HEK293T (cell line): ENCODE data around the gene CBX4.
A peak's percentile ranks its signal among the peaks of the same experiment; 100 is the strongest.

Experiments used
- CTCF ChIA-PET: fragments of 350-600 bp; formaldehyde crosslinking; extraction: SDS; loops from one replicate; lab custom pipeline; 2021; ENCODE audit warnings: antibody characterized with exemption, inconsistent platforms; lab: Yijun Ruan, JAX
- POLR2A ChIA-PET: fragments of 350-600 bp; formaldehyde crosslinking; extraction: SDS; loops from one replicate; lab custom pipeline; 2020; ENCODE audit warnings: antibody characterized with exemption, inconsistent platforms; lab: Yijun Ruan, JAX
- DNase-seq: peaks from one replicate; pipeline ENCODE4 v3.0.0; 2012; ENCODE audit warnings: mixed read lengths; ENCODE audit errors: extremely low spot score
- ARNT ChIP-seq: fragments of 450-650 bp; IDR thresholded peaks from 2 replicates; pipeline ENCODE4 v1.6.1; 2017; ENCODE audit warnings: mild to moderate bottlenecking
- BHLHE40 ChIP-seq: fragments of 450-650 bp; IDR thresholded peaks from 2 replicates; pipeline ENCODE4 v1.6.1; 2016; ENCODE audit warnings: mild to moderate bottlenecking, moderate library complexity, borderline replicate concordance
- CTBP1 ChIP-seq: fragments of 450-650 bp; IDR thresholded peaks from 2 replicates; pipeline ENCODE4 v1.6.1; 2016; ENCODE audit warnings: borderline replicate concordance
- ELF4 ChIP-seq: fragments of 450-650 bp; IDR thresholded peaks from 2 replicates; pipeline ENCODE4 v1.6.1; 2017; ENCODE audit warnings: antibody characterized with exemption
- FOXA1 ChIP-seq: fragments of 450-650 bp; IDR thresholded peaks from 2 replicates; pipeline ENCODE4 v1.6.1; 2016; ENCODE audit warnings: mild to moderate bottlenecking
- FOXK2 ChIP-seq: fragments of 450-650 bp; IDR thresholded peaks from 2 replicates; pipeline ENCODE4 v1.6.1; 2016; ENCODE audit warnings: mild to moderate bottlenecking
- FOXM1 ChIP-seq: fragments of 450-650 bp; IDR thresholded peaks from 2 replicates; pipeline ENCODE4 v1.6.1; 2017; ENCODE audit warnings: mild to moderate bottlenecking, borderline replicate concordance
- HDGF ChIP-seq: fragments of 450-650 bp; IDR thresholded peaks from 2 replicates; pipeline ENCODE4 v1.6.1; 2017; ENCODE audit warnings: antibody characterized with exemption, borderline replicate concordance
- L3MBTL2 ChIP-seq: fragments of 450-650 bp; conservative IDR thresholded peaks from 2 replicates; pipeline ENCODE4 v1.6.1; 2016; ENCODE audit warnings: mild to moderate bottlenecking
- LEF1 ChIP-seq: fragments of 450-650 bp; IDR thresholded peaks from 2 replicates; pipeline ENCODE4 v1.6.1; 2017; ENCODE audit warnings: mild to moderate bottlenecking, borderline replicate concordance
- NFRKB ChIP-seq: fragments of 450-650 bp; IDR thresholded peaks from 2 replicates; pipeline ENCODE4 v1.6.1; 2016; ENCODE audit warnings: mild to moderate bottlenecking, moderate library complexity
- SP1 ChIP-seq: fragments of 450-650 bp; IDR thresholded peaks from 2 replicates; pipeline ENCODE4 v1.6.1; 2017
- SUZ12 ChIP-seq: fragments of 450-650 bp; IDR thresholded peaks from 2 replicates; pipeline ENCODE4 v1.6.1; 2016; ENCODE audit warnings: mild to moderate bottlenecking
- TARDBP ChIP-seq: fragments of 450-650 bp; IDR thresholded peaks from 2 replicates; pipeline ENCODE4 v1.6.1; 2016
- ZNF384 ChIP-seq: fragments of 450-650 bp; IDR thresholded peaks from 2 replicates; pipeline ENCODE4 v1.6.1; 2016
- TF ChIP-seq, protein P1 (sequence below): fragments of 450-650 bp; IDR thresholded peaks from 2 replicates; pipeline ENCODE4 v1.6.1; 2016

Gene CBX4

GRCh38 chr17:79874329-79874981 is 35.2 kb upstream of the CBX4 start:
- CTCF ChIA-PET, result interaction anchor here (0.6 to 1.3 kb wide), 2 partner anchors 23 to 474 kb away, joined by 3 read pairs; no protein-coding TSS in a partner anchor
- no peak for TF ChIP-seq ELF4
- TF ChIP-seq L3MBTL2, result no peak
- TF ChIP-seq, protein P1, sequence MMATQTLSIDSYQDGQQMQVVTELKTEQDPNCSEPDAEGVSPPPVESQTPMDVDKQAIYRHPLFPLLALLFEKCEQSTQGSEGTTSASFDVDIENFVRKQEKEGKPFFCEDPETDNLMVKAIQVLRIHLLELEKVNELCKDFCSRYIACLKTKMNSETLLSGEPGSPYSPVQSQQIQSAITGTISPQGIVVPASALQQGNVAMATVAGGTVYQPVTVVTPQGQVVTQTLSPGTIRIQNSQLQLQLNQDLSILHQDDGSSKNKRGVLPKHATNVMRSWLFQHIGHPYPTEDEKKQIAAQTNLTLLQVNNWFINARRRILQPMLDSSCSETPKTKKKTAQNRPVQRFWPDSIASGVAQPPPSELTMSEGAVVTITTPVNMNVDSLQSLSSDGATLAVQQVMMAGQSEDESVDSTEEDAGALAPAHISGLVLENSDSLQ, result peak; percentile 86
- DNase-seq, result peak; percentile 70
- POLR2A ChIA-PET, result no interaction called here

DNA sequence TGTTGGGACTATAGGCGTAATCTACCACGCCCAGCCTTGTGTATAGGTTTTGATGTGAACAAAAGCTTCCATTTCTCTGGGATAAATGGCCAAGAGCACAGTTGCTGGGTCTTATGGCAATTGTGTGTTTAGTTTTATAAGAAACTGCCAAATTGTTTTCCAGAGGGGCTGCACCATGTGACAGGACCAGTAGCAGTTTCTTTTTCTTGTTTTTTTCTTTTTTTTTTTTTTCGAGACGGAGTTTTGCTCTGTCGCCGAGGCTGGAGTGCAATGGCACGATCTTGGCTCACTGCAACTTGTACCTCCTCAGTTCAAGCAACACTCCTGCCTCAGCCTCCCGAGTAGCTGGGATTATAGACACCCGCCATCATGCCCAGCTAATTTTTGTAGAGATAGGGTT is 34.3 kb upstream of the CBX4 start:
- POLR2A ChIA-PET, result no interaction called here
- DNase-seq, result no peak
- CTCF ChIA-PET, result interaction anchor here (0.6 to 1.3 kb wide), 5 partner anchors 9 to 475 kb away, joined by 3 to 5 read pairs (median 3); no protein-coding TSS in a partner anchor
- no peak for TF ChIP-seq LEF1
- TF ChIP-seq ZNF384, result peak; percentile 64

DNA sequence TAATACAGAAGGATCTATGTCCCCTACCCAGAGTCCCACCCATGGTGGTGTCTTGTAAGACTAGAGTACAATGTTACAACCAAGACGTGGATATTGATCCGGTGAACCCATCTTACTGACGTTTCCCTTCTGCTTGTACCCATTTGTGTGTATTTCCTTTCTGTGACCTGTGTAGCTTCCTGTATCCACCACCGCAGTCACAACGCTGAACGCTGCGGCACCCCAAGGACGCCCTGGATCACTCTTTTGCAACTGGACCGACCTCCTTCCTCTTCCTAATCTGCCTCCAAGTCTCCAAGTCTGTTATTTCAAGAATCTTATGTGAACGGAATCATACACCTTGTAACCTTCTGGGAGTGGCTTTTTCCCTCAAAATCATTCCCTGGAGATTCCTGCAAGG is 33.5 kb upstream of the CBX4 start:
- ChIA-PET POLR2A (no interaction called here), CTCF (interaction anchor here (0.5 to 1.3 kb wide), 4 partner anchors 8 to 30 kb away, joined by 3 to 4 read pairs (median 3); no protein-coding TSS in a partner anchor)
- DNase-seq, result no peak
- TF ChIP-seq TARDBP, result no peak
- no peak for TF ChIP-seq ELF4
- no peak for TF ChIP-seq L3MBTL2
- TF ChIP-seq LEF1, result no peak
- TF ChIP-seq FOXK2, result no peak

GRCh38 chr17:79871131-79871530 is 31.9 kb upstream of the CBX4 start:
- no peak for DNase-seq
- ChIA-PET POLR2A (interaction anchor here (0.6 to 1.0 kb wide), 2 partner anchors 12 to 26 kb away, joined by 3 to 4 read pairs; no protein-coding TSS in a partner anchor), CTCF (no interaction called here)
- TF ChIP-seq SUZ12, result no peak
- no peak for TF ChIP-seq ZNF384
- no peak for TF ChIP-seq TARDBP
- no peak for TF ChIP-seq FOXM1
- no peak for TF ChIP-seq BHLHE40
- TF ChIP-seq NFRKB, result no peak
- no peak for TF ChIP-seq FOXA1
- TF ChIP-seq CTBP1, result no peak
- no peak for TF ChIP-seq ARNT
- TF ChIP-seq L3MBTL2, result no peak
- no peak for TF ChIP-seq LEF1
- TF ChIP-seq FOXK2, result no peak
- TF ChIP-seq SP1, result no peak
- no peak for TF ChIP-seq ELF4
- TF ChIP-seq HDGF, result no peak
- TF ChIP-seq, protein P1, result no peak

DNA sequence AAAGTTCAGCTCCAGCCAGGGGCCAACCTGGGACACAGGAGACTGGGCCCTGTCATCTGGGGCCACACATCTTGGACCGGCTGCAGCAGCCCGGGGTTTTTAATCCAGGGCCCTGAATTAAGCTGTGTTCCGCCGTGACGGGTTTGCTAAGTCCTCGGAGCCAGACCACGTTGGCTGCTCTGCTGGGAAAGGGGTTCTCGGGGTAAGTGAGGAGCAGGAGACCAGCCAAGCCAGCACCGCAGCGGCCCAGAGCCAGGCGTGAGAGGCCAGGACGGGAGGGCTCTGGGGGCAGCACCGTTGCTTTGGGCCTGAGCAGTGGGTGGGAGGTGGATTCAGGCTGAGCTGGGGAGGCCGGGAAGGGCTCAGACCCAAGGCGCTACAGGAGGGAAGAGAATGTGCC is 31.3 kb upstream of the CBX4 start:
- POLR2A ChIA-PET, result interaction anchor here (0.6 to 1.0 kb wide), 2 partner anchors 12 to 25 kb away, joined by 3 to 4 read pairs; no protein-coding TSS in a partner anchor
- CTCF ChIA-PET, result no interaction called here
- no peak for DNase-seq
- TF ChIP-seq NFRKB (no peak), HDGF (no peak), SUZ12 (no peak), FOXM1 (no peak), BHLHE40 (no peak), ZNF384 (no peak), SP1 (no peak), LEF1 (no peak), ELF4 (no peak)

DNA sequence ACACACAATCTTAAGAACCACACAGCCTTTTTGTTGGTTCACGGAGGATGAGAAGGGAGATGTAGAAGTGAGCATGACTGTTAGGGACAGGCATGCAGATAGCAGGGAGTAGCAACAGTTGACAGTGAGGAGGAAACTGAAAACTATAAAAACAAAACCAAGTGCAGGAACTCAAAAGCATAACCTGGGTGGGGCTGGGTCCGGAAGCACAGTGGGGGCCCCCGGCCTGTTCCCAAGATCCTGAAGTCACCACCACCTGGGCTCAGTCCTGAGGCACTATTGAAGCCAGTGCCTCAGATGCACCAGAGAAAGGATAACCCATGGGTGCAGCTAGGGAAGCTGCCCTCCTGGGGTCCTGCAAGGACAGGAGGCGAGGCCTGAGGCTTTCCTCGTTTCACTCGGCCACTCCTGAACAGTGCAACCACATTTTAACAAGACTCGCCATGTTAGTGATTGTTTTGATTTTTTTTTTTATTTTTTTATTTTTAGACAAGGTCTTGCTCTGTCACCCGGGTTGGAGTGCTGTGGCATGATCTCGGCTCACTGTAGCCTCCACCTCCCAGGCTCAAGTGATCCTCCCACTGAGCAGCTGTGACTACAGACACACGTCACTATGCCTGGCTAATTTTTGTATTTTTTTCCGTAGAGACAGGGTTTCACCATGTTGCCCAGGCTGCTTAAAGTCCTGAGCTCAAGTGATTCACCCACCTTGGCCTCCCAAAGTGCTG is 27.7 kb upstream of the CBX4 start:
- TF ChIP-seq FOXK2, result no peak
- TF ChIP-seq FOXM1, result no peak
- no peak for TF ChIP-seq BHLHE40
- no peak for TF ChIP-seq L3MBTL2
- no peak for TF ChIP-seq CTBP1
- no peak for TF ChIP-seq ZNF384
- POLR2A ChIA-PET, result interaction anchor here (1.5 kb wide), 1 partner anchor 29 kb away, joined by 3 read pairs; no protein-coding TSS in a partner anchor

More for the DNA sequence above, 27.7 kb upstream of the CBX4 start:
- no peak for DNase-seq
- CTCF ChIA-PET, result no interaction called here
